Activated CD8-positive, alpha-beta memory T cell treated with anti-CD3 and anti-CD28 coated beads, Interleukin-2, amount 50 U/mL, for 4 hours (primary cell): ENCODE data around the gene CTNNAL1.
A peak's percentile ranks its signal among the peaks of the same experiment; 100 is the strongest.
"Not testable (repeated sequence)": the region's sequence is repeated elsewhere in the genome, so short reads cannot be mapped to it uniquely, and the experiment has no call there.

Experiments
- DNase-seq: peaks from one replicate; pipeline ENCODE4 v3.0.0-alpha.2; 2020

Gene CTNNAL1

DNA sequence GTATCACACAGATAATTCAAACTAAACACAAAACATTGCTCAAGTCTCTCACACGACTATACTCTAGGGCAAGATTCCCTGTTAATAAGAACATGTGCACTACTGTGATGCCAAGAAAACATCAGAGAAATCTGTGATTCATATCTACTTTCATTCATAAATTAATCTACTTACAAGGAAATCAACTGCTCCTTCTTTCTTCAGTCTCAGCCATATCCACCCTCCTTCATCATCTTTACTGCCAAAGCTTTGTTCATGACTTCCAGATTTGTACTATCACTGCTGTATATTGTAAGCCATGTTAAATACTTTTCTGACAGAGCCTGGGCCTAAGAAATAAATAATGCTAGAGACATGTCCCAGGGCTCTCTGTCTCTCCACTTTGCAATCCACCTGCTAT, 35.1 kb downstream of the CTNNAL1 start:
- no peak for DNase-seq

DNA sequence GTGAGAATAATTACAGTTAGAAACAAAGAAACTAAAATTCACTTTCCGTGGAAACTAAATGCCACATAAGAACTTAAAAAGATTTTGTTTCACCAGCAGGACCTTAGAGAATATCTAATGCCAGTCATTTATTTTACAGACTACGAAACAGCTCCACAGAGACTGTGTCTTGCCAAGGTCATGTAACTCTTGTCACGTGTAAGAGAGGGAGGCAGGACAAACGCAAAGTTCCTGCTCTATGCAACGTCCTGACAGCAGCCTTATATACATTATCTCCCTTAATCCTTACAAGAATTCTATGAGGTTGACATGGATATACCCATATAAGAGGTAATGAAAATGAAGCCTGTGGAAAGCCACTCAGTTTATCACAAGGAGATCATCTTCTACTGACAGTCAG, 39.4 kb downstream of the CTNNAL1 start:
- no peak for DNase-seq

DNA sequence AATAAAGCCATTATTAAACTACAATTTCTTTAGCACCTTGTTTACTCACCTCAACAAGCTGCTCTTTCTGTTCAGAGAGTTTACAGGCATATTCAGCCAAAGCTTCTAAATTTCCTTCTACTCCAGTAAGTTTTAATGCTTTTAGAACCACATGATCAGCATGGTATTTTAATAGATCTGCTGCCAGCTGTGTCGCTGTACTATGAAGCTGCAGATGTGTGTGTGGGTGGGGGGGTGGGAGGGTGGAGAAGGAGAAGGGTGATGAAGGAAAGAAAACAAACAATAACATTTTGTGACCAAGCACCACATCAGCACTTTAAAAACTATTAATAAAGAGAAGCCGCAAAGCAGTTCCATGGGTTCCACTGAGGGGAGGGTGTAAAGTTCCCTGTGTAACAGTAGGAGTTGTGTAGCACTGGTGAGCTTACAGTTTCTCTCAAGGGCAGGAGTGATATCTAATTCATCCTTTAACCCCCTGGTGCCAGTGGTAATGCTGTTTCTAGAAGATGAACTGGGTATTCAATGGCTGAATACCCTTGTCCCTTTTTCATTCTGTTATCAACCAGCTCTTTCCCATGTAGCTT, 40.6 kb downstream of the CTNNAL1 start:
- DNase-seq: no peak

DNA sequence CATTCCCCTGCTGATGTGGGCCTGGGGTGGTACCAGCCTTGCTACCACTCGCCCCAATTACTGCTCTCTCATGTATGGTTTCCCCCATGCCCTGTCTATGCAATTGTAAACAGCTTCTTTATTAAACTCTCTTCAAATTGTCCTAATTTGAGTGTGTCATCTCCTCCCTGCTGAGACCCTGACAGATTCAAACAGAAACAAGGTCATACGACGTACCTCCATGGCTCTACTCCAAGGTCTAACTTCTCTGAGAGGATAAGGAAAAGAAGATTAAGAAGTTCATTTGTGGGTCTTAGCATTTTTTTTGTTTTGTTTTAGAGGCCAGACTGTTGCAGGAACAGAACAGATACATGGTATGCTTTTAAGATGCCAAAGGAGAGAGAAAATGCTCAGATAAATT, 41.1 kb downstream of the CTNNAL1 start:
- no peak for DNase-seq

DNA sequence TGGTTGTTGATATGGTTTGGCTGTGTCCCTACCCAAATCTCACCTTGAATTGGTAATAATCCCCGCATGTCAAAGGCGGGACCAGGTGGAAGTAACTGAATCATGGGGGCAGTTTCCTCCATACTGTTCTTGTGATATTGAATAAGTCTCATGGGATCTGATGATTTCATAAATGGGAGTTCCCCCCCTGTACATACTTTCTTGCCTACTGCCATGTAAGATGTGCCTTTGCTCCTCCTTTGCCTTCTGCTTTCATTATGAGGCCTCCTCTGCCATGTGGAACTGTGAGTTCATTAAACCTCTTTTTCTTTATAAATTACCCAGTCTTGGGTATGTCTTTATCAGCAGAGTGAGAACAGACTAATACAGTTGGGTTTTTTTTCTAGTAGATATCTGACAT, 41.9 kb downstream of the CTNNAL1 start:
- DNase-seq: not testable (repeated sequence)

DNA sequence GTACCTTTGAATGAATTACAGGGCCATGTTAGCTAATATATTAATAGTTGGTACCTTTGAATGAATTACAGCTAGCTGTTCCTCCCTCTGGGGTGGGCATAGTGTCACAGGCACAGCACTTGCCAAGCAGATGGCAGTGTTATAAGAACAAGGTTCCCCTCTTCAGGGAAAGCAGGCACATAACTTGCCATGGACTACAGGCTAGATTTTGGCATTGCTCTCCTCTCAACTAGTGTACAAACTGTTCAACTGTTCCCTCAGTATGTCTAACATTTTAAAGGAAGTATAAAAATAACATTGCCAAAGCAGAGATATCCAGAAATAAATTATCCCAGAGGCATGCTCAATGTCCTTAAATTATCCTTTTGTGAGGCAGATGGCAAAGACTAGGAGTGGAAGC, 45.4 kb downstream of the CTNNAL1 start:
- DNase-seq: no peak

DNA sequence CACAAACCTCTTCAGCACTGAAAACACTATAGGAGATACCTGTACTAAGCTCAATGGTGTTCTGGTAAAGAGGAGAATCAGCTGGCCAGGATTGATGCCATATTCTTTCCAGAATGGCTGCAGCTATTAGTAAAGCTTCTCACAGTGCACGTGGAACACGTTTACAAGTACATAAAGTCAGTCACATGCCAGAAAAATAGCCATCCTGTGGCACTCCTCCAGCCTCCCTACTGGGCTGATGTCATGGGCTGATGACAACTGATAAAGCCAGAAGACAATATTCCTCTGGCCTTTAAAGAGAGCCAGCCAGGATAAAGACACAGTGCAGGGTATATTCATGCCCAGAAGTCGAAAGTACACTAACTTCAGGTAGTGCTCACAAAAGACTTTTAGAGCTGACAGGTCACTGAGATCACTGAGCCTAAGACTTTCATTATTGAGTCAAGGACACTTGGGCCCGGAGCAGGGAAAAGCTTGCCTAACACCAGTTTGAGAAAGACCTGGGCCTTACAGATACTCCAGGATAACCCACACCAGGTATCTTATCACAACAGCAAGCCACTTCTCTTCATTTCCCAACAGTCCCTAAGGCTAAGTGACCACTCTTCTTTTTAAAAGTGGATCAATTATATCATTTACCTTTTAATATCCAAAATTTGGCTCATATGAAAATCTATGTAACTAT, 49.7 kb downstream of the CTNNAL1 start:
- DNase-seq: no peak

DNA sequence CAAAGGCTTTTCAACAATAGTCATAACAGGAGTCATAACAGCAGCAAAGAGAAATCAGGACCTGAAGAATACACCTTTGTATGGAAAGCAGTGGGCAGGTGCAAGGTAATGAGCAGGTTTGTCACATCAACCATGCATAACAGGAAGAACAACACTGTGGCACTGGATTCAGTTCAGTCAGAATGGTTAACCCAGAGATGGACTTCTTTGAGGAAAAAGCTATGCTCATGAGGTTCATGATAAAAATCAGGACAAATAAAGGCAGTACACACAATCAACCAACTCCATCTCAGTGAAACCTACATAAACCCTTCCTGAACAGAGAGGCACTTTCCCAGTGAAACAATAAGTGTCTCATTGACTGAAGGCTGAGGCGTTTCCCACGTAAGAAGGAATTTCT, 52.1 kb downstream of the CTNNAL1 start:
- DNase-seq: no peak

DNA sequence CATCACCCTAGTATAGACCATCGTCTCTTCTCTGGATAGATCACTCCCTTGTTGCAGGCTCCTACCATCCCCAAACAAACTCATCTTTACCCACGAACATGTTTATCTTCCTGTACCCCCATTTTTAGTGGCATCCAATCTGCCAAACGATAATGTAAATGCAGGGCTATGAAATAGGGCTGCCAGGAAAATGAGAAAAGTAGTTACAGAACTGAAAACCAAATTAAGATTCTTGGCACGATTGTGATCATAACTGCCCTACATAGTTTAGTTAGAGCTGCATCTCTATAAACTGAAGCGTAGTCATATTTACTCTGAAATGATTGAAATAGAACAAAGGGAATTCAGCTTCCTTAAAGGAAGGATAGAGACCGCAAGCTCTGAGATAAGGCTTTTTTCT, 53.0 kb downstream of the CTNNAL1 start:
- no peak for DNase-seq

DNA sequence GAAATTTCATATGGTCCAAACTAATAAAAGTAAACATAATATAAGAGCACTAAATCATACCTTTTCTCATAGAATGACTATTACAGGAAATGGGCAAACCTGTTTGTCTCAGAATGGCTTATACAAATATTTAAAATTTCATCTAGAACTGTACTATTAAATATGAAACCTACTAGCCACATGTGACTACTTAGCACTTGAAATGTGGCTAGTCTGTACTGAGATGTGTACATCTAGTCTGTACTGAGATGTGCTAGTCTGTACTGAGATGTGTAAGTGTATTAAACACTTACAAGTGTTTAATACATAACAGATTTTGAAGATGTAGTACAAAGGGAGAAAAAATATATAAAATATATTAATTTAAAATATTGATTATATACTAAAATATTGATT, 56.7 kb downstream of the CTNNAL1 start:
- DNase-seq: no peak

DNA sequence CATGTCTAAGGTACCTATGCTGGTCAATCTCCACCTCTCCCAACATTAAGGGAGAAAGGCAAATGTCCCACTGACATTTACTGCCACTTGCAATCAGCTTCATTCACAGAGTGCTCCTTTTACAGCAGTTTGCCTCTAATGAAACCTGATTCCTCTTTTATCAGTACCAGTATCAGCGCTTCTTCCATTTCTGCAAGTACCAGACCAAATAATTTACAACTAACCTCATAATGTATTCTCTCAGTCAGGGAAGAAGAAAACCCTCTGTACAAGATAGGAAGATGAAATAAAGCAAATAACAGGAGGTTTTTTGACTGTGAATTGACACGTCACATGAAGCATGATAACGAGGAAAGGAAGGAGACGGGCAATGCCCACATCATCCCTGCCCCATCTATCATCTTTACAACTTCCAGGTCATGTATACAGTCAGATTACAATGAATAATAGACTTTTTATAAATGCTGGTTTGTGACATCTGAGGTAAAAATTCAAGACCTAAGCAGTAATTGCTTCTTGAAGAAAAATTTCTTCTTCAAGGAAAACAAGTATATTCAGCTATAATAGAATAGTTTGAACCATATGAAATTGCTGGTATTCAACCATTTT, 57.2 kb downstream of the CTNNAL1 start:
- DNase-seq: no peak

DNA sequence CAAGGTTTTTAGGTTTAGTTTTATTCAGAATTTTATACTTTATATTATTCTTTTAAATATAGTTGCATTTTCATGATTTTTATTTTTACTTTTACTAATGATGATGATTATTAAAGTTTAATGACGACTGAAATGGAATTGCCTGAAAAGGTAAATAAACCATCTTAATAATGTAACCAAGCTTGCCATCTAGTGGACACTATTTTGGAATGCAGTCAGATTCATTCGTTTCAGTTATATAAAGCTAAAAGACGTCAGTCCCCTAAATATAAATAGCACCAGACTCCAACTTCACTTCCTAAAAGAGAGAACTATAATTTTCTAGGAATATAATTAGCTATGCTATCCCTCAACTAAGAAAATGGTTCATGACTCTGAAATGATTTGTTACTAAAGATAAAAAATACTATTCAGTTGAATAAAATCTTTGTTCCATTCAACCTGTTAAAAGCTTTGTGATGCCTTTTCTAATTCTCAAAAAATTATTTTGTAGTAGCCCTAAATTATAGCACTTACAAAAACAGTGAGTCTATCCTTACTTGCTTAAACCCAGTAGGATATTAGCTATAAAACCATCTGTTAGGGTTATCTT, 59.2 kb downstream of the CTNNAL1 start:
- no peak for DNase-seq

DNA sequence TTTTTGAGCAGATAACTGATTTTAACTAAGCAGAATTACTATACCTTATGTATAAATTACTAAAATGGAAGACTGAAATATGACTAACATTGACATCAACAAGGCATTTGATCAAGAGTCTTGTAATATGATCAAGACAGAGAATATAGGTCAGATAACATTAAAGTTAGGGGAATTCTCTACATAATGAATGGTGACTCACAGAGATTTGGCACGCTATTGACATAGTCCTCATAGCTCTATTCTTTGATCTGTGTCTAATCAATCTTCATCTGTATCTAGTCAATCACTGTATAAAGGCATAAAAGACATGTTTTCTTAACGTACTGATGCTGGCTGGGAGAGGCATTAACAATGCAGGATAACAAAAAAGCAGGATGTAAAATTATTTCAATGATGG, 61.7 kb downstream of the CTNNAL1 start:
- no peak for DNase-seq

DNA sequence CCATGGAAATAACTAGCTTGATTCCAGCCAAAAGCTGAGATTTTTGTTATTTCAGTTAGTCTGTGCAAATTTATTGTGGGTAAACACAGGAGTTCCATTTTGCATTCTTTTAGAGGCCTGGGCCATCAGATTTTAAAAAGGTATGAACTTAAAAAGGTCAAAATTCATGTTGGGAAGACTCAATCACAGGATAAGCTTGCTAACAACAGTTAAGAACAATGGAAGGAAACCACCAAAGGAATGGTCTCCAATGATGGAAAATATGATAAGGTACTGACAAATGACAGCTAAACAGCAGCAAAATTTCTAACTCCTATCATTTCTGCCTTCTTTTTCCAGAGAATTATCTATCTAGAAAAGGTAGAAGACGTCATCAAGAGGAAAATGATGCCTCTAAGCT, 63.1 kb downstream of the CTNNAL1 start:
- no peak for DNase-seq

DNA sequence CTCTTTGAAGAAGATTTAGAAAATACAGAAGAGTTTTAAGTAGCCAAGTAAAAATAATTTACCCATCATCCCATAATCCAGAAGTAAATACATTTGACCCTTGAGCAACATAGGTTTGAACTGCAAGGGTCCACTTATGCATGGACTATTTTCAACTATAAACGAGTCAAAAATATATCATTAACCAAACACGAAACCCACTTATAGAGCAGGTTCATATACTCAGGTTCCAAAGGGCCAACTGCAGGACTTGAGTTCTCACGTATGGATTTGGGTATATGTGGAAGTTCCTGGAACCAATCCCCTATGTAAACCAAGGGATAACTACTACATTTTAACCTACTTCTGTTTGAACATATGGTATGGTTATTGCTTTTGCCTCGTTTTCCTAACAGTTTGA, 73.3 kb downstream of the CTNNAL1 start:
- no peak for DNase-seq

DNA sequence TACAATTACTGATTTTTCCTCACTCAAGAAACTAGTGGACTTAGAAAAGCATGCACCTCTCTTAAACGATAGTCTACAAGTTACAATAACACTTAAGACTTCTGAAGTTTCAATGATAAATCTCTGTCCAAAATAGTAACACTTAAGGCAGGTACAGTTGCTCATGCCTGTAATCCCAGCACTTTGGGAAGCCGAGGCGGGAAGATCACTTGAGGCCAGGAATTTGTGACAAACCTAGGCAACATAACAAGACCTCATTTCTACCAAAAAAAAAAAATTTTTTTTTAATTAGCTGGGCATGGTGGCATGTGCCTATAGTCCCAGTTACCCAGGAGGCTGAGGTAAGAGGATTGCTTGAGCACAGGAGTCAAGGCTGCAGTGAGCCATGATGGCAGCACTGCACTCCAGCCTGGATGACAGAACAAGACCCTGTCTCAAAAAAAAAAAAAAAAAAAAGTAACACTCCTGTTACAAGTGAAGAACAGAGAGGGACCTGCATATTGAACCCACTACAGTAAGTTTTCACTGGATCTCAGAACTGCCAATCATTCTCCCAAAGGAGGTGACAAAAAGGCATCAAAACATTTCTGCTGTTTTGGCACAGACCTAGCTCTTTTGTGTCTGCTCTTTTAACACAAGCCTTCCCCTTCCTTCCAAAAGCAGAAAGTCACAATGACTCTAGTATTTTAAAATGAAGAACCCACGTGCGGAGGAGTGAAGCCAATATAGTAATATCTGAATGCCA, 75.6 kb downstream of the CTNNAL1 start:
- DNase-seq: no peak

DNA sequence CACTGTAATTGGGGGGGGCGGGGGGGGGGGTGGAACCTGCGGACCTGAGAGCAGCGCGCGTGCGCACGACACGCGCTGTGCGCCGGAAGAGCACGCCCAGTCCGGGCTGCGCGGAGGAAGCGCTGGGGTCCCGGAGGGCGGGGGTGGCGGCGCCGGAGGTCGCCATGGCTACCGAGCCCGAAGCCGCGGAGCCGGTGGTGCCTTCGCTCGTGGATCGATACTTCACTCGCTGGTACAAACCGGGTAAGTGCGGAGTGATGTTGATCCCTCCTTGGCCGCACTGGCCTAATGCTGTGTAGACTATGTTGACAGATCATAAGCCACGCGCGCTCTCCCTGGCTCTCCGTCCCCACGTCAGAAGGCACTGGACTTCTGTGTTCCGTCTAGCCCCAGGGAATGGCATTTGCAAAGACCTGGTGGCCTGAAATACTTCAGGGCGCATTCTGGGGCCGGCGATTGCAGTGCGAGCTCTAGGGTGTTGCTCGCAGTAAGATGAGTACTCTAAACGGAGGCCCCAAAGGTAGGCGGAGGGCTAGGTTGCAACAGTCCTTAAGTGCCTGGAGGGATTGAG, 78.9 kb downstream of the CTNNAL1 start, which contains the start of gene ABITRAM:
TSS of gene ABITRAM (plus strand) at position 78 of the 571 bp plus-strand sequence. CDS start at position 165, 87 bp downstream.
- peak; percentile 78 for DNase-seq

DNA sequence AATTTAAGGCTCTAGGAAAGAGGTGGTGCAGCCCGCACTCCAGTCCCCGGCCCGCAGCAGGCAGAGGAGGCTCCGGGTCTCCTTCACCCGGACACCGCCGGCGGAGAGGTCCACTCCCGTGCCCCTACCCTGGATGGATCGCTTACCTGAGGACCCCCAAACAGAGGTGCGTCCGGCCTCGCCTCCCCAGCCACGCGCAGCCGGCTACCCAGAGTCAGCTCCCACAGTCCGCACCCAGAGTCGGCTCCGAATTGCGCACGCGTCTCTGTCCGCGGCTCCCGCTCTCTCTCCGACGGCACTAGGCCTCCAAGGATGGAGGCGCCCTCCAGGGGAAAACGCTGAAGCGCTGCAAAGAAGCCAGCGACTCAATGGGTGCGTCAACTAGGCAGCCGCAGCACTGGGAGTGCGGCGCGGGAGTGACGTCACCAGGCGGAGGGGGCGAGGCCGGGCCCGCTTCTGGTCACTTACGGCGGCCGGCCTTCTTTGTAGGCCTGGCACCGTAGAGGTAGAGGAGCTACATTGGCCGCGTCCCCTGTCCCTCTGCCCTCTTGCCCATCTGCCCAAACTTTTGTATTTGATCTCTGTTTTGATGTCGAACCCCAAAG, 79.5 kb downstream of the CTNNAL1 start, which contains the start of gene ELP1:
TSS of gene ELP1 (minus strand) at position 407 of the 605 bp plus-strand sequence. CDS start 2,978 bp downstream, outside the sequence.
- peak; percentile 93 for DNase-seq

DNA sequence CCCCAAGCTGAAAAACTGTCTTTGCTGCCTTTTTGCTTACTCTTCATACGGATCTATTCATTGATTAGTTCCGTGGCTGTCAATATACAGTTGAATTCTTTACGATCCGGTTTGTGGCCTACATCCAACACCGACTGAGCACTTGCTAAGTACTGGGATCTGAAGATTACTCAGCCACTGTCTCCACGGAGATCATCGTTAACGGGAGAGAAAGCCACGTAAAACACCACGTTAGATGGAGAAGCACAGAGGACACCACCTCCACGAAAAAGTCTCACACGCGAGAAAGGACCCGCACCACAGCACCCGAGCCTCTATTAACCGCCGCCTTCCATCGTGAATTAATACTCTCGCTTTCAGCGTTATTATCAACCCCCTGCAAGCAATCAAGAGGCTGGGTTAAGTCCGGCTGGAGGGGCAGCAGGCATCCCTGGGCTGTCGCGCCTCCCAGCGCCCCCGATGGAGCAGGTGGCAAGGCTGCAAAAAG, 80.0 kb downstream of the CTNNAL1 start:
- no peak for DNase-seq

DNA sequence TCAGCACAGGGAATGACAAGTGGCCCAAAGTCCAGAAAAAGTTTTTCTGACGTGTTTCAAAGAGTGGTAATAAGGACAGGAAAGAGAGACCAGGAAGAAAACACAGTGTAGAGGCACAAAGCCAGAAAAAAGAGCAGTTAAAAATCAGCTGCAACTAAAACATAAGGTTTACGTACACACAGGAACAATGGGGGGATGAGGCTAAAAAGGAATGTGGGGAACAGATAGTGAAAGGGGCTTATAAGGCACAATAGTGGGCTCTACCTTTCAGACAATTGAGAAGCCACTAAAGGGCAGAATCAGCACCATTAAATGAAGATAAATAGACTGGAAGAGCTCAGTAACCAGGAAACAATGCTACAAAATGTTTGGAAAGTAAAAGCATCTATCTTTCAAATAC, 84.9 kb downstream of the CTNNAL1 start:
- DNase-seq: no peak

DNA sequence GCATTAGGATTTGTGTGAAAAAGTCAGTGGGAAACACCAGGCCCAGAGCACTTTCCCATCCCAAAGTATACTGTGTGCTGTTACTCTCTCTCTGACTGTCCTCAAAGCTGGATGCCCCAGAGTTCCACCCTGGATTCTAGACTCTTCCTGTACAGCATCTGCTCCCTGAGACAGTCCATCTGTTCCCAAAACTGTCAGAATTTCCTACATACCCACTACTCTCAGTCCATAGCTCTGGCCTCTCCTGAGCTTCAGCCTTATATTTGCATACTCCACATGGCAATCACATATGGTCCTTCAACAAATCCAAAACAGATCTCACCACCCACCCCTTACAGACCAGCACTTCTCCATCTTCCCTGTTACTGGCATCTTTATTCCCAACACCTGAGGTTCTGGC, 88.8 kb downstream of the CTNNAL1 start:
- DNase-seq: no peak

DNA sequence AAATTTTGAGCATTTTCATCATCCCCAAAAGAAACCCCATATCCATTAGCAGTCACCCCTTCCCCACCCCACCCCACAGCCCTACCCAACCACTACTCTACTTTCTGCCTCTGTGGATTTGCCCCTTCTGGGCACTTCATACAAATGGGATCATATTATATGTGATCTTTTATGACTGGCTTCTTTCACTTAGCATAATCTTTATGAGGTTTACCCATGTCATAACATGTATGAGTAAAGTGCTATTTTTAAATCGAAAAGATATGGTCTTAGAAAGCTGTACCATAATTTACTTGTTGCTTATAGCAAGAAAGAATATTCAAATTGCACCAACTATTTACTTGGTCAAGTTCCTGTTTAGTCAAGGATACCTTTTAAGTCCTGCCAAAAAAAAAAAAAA, 92.1 kb downstream of the CTNNAL1 start:
- no peak for DNase-seq
